CD4-positive, alpha-beta T cell treated with Interleukin-6 at 100 ng/mL for 8 hours (primary cell): ENCODE data around the gene SF3B4.
"Not testable (repeated sequence)": the region's sequence is repeated elsewhere in the genome, so short reads cannot be mapped to it uniquely, and the experiment has no call there.

Source experiments
- DNase-seq: peaks from one replicate; pipeline ENCODE4 v3.0.0-alpha.2; 2020; ENCODE audit warnings: mixed read lengths, low spot score

SF3B4 gene

GRCh38 chr1:149887456-149888246 is 40.0 kb downstream of the SF3B4 start:
- peak; percentile 94 for DNase-seq

GRCh38 chr1:149887196-149887455 is 40.5 kb downstream of the SF3B4 start:
- not testable (repeated sequence) for DNase-seq

- peak; percentile 96 for DNase-seq
These were observed 41.0 kb downstream of the SF3B4 start for GRCh38 chr1:149886396-149887195.

GRCh38 chr1:149886121-149886395 is 41.5 kb downstream of the SF3B4 start:
- not testable (repeated sequence) for DNase-seq

- peak; percentile 52 for DNase-seq
These were observed 42.1 kb downstream of the SF3B4 start for GRCh38 chr1:149885339-149886120.

- DNase-seq = no peak
These were observed 42.9 kb downstream of the SF3B4 start for GRCh38 chr1:149884433-149885338.

GRCh38 chr1:149883598-149884247 is 43.9 kb downstream of the SF3B4 start:
- DNase-seq = no peak

- DNase-seq = no peak
These were observed 45.7 kb downstream of the SF3B4 start for GRCh38 chr1:149881876-149882275.

- DNase-seq = peak; percentile 59
These were observed 48.0 kb downstream of the SF3B4 start for GRCh38 chr1:149879556-149879955.

GRCh38 chr1:149877211-149877946 is 50.2 kb downstream of the SF3B4 start:
- no peak for DNase-seq
